GM21619 (cell line): Measurements from ENCODE around the gene ELMO2.

Experiments used
- ATAC-seq: cut with Tn5 transposase; IDR thresholded peaks from one replicate; pipeline ENCODE4 v1.9.1; 2021; ENCODE audit not compliant: unreplicated experiment

Gene ELMO2

DNA sequence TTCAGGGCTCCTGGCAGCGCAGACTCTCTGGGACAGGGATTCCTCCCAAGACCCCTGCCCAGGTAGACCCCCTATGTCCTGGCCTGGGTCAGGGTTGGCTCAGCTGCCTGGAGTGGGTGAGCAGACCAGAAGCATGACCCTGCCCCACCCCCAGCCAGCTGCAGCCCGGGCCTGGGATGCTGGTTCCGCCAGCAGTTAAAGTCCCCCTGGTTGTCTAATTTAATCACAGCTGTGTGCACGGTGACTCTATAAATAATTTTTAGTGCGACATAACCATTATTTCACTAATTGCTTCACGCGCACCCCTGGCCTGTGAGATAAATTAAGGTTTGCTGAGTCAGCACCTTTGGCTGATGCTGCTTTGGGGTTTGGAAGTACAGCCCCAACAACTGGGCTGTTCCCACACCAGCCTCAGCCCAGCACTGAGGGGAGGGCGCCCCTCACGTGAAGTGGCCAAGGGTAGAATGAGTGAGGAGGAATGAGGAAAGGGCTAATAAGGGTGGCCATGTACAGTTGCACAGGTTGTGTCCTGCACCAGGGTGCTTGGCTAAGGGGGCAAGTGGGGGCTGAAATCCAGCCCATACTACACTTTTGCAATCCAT lies 72.0 kb downstream of the ELMO2 start:
- no peak for ATAC-seq

DNA sequence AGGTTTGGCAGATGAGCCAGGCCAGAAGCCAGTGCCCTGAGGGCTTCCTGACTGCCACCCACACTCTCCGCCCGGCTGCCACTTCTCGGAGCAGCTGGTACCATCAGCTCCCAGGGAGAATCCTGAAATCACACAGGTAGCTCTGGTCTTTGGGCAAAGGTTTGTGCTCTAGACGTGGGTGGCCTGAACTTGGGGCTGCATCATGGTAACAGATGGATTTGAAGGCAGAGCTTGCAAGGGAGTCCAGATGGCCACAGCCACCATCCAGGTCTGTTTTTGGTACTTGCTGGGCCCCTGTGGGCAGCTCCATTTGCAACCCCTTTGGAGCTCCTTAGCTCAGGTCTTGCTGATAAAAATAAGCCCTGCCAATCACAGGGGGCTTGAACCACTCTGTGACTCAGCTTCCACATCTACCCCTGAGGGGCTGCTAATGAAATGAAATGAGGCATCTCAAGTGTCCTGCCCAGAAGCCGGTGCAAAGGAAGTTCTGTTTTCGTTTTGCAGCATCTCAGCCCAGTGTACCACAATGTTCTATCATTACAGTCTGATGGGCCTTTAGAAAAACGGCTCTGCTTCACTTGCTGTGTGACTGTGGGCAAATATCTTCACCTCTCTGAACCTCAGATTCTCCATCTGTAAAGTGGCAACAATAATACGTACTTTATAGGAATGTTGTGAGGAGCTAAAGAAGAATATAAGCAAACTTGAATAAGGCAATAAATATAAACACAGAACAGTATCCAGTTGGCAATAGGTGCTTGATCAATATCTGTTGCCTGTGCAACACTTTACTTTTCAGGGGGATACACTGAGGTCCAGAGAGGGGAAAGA lies 73.0 kb downstream of the ELMO2 start:
- ATAC-seq = no peak

DNA sequence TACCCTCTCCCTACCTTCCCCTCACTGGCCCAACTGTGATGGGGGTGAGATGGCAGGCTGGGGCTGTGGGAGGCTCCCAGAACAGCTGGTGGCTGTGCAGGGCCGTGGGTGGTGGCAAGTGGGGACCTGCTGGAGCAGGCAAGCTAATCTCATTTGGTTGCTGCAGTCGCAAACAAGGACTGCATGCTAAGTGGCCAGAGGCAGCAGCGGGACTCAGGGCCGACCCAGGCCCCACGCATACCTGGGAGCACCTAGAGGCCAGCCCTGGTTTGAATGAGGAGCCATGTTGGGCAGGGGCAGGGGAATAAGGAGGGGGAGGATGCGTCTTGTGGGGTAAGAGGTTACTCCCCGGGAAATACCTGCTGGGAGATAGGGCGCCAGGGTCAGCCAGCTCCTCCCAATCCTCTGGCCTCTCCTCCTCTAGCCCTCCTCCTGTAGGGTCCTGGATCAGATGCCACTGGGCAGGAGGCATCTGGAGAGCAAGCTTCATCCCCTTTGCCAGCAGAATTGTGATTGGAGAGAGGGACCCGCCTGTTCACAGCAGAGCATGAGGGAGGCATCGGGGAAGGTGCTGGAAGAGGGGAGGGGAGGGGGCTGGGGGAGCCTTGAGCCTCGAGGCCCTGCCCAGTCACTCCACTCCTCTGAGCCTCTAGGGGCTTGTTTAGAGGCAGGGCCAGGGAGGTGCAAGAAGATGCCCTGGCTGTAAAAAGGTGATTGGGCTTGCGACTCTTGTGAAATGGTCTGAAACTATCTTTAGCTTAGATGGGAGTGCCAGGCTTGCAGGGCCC lies 73.8 kb downstream of the ELMO2 start:
- no peak for ATAC-seq

DNA sequence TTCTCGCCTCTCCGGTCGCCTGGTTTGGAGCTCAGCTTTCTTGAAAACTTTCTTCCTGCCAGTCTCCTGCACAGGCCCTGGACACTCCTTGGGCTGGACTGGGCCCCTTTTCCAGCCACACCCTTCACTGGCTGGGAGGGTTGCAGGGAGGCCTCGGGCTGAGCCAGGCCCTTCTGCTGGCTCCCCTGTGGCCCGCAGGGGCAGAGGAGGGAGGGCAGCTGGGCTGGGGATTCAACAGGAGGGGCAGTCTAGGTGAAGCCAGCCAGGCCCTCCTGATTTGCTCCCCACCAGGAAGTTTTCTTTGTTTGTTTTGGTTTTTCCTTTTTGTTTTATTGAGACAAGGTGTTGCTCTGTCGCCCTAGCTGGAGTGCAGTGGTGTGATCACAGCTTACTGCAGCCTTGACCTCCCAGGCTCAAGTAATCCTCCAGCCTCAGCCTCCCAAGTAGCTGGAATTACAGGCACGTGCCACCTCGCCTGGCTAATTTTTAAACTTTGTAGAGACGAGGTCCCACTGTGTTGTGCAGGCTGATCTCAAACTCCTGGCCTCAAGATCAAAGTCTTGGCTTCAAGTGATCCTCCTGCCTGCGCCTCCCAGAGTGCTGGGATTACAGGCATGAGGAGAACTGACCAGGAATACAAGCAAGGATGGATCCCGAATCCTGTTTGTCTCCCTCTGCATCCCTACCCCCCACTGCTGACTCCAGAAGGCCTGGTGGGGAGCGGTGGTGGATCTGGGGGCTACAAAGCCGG lies 74.6 kb downstream of the ELMO2 start:
- no peak for ATAC-seq

DNA sequence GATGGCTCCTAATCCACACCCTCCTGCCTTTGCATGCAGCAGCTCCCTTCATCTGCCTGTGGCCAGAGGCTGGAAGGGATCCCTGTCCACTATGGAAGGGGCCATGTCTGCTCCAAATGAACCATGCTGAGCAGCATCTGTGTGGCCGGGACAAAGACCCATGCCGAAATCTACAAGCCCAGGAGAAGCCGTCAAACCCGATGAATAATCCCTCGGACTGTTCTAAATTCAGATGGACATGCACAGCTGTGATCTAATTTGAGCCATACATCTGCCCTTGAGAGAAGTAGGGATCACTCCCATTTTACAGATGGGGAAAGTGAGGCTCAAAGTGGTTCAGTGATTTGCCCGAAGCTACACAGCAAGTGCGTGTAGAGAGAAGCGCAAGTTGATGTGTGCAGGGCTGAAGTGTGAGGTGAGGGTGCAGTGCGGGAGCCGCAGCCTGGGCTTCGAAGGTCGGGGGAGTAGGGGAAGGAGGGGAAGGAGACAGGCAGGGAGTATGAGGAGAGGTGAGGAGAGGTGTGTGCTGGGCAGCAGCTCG lies 75.5 kb downstream of the ELMO2 start:
- no peak for ATAC-seq

DNA sequence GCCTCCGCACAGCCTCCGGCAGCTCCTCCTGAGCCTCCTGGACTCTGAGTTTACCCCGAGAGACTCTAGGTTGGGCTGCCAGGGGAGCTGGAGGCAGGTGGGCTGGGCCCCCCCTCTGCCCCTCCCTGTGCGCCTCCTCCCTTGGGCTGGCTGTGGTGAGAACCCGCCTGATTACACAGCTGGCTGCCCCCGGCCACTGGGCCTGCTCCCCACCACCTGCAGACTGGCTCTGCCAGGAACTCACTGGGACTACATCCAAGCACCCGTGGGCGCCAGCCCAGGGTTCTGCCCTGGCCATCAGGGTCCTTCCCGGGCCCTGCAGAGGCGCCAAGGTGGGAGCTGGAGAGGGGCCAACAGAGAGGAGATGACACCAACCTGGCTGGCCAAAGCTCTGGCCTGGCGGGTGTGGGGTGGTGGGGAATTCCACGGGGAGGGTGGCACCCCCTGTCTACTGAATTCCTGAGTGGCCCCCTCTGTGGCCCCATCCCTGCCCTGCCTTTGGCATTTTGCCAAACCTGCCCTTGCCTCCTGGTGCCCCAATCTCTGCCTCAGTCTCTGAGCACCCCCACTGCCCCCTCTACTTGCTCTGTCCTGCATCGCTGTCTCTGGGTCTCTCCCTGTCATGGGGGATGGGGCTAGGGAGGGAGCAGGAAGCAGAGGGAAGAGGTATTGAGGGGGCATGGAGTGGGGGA lies 76.2 kb downstream of the ELMO2 start:
- ATAC-seq = no peak

DNA sequence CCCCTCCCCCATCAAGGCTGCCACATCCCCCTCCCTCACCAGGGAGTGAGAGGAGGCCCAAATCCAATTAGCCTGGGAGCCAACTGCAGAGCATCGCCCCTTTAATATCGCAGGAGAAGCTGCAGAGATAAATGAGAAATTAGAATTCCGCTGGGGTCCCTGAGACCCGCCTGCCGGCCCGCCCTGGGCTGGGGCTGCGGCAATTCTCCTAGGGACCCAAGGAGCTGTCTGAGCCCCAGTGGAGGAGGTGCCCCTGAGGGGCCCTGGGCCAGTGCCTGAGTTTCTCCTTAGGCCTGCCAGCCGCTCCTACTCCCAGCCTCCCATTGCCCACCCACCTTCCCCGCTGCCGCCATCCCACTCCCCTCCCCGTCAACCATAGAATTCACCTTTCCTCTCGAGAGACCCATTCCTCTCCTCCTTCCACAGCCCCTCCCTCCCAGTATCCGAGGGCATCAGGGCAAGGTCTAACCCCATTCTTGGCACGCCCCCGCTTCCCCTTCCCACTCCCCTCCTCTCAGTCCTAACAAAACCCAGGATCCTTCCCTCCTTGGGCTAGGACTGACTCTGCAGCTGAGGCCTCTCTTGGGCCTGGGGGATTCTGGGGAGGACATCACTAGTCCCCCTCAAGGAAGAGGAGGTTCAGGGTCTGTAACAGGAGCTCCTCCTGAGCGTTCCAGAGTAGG lies 78.1 kb downstream of the ELMO2 start:
- ATAC-seq = no peak

DNA sequence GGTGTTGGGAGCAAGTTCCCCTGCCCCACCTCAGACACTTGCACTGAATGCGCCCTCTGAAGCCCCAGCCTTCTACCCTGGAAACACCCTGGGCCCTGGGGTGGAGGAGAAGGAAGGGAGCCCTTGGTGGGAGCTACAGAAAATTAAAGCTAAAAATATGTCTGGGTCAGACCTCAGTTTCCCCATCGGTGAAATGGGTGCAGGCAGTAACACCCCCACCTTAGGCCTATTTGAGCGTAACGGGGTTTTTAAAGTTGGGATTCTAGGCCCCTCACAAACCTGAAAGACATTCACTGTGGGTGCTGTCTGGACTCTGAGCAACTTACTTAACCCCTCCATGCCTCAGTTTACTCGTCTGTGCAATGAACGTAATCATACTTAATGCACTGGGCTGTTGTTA lies 78.9 kb downstream of the ELMO2 start:
- no peak for ATAC-seq

DNA sequence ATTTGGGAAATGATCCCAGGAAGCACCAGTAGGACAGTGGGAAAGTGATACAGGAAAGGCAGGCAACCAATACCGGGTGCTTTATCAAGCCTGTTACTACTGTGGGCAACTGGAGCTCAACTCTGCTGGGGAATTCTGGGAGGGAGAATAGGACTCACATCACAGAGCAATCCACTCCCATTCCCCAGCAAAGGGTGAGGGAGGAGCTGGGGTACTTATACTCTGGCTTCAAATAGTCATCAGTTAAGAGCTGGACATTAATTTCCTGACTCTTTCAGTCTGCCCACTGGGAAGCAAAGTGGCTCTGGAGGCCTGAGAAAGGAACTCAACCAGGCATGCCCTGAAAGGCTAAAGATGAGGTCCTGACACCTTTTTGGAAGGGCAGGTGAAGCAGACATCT lies 80.6 kb downstream of the ELMO2 start:
- ATAC-seq = no peak

DNA sequence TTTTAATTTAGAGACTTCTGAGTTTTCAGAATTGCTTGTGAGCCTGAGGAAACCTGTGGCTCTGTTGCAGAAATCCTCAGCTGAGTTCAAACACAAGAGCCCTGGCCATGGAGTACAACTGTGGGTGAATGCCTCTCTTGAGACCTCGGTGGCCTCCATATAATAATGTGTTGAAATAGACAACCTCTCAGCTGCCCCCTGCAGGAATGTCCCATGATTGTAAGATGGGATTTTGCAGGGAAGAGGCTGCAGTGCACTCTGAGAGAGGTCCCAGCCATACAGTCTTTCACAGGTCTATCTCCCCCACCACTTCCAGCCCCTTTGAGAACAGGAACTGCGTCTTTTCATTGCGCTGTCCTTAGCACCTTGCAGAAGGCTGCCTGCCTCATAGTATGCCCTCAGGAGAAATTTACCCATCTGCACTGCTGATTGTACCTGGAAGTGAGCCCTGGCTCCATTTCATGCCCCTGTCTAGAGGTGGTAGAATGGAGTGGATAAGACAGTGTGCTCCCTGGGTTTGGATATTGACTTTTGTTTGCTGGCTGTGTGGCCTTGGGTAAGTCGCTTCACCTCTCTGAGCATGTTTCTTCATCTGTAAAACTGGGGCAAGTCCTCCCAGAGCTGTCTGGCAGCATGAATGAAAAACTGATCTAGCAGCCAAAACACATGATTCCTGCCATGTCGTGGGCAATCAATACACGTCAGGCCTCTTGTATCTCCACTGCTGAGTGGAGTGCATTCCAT lies 81.3 kb downstream of the ELMO2 start:
- no peak for ATAC-seq

DNA sequence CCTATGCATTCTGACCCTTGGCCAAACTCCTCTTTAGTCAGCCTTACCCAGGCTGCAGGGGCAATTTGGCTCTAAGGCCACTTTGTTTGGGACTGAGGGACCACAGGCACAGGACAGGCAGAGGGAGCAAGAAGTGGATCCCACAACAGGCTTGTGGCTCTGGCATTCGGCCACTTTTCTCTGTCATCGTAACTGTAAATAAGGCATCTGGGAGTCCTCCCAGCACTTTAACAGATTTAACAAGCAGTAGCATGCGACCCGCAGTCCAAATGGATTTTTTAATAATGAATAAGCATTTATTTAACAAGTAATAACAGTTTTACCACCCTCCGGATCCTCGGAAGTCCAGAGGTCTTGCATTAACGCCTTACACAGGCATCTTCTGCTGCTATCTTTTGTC lies 82.0 kb downstream of the ELMO2 start:
- no peak for ATAC-seq

DNA sequence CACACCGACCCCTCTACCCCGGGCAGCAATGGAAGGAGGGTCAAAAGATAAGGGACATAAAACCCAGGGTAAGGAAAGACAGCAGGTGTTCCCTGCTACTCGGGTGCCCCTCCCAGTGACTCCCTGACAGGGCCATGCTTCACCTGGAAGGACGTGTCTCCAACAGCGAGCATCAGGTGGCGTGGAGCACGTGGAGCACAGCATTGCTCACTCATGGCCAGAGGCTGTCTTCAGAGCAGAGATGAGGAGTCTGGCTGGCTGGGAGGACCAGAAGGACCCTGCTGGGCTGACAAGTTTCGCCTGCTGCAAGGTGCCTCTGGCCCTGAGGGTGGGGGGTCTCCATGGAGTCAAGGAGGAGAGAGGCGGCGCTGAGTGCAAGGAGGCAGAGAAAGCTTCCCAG lies 82.9 kb downstream of the ELMO2 start:
- no peak for ATAC-seq

DNA sequence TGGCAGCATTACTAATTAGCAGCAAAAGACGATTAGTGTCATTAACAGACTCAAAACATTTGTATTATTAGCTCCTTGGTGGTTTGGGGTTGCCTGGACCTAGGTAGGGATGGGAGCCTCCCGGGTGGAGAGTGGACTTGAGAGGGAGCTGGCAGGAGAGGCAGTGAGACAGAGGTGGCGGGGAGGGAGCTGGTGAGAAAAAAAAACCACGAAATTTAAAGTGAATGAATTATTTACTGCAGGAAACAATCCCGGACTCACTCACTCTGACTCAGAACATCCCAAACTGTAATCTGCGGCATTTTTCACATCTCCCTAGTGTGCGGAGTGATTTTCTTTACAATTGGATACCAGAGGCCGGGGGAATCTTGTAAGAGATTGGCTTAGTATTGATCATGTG lies 83.8 kb downstream of the ELMO2 start:
- ATAC-seq = no peak

DNA sequence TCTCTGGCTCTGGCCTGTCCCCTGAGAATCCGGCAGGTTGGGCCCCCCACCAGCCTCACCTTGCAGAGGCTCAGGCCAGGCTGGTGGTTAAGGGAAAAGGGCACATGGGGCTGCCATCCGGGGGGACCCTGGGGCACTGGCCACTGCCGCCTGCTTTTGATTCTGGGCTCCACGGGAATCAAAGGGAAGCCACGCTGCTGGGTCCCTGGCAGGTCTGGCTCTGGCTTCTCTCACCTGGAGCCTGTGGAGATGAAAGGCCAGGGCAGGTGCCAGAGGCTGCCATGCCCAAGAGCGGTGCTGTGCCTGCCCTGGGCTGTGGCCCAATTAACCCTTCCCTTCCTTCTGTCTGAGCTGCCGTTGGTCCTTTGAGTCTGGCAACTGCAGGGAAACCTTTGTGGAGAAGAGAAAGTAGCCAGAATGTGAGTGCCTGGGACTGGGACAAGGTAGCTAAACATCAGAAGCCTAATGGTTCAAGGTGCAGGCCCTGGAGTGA lies 88.7 kb downstream of the ELMO2 start:
- ATAC-seq = no peak

DNA sequence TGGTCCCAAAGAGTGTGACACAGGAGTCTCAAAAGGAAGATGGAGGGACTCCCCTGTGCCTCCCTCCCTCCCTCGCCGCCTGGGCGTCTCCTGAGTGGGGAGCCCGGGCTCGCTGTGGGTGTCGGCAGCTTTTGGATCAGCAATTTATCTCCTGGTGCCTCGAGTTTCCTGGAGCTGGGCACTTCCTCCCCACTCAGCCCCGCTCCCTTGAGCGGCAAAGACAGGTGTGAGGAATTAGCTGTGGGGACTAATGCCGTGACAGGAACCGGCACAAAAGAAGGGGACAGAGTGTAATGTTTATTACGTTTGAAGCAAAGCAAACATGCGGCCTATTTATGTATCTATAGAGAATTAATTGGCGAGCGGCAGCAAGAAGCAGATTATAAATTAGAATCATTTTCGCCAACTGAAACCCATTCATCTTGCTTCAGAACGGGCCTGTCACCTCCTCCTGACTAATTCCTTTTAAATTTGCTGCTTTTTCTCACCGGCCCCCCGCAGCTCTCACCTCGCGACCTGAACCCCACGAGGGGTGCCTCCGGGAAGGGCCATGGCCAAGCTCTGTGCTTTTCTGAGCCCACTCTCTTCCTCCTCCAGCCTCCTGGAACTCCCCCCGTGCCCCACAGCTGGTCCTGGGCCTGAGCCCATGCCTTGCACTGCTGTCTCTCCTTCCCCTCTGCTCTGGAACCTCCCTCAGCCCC lies 89.3 kb downstream of the ELMO2 start:
- ATAC-seq = no peak
